HG03469 (cell line): Measurements from ENCODE around the gene NFASC.

Experiments used
- ATAC-seq: cut with Tn5 transposase; IDR thresholded peaks from one replicate; pipeline ENCODE4 v1.9.1; 2021; ENCODE audit warnings: mild to moderate bottlenecking, moderate library complexity, moderate number of reproducible peaks; ENCODE audit not compliant: unreplicated experiment

Gene NFASC

DNA sequence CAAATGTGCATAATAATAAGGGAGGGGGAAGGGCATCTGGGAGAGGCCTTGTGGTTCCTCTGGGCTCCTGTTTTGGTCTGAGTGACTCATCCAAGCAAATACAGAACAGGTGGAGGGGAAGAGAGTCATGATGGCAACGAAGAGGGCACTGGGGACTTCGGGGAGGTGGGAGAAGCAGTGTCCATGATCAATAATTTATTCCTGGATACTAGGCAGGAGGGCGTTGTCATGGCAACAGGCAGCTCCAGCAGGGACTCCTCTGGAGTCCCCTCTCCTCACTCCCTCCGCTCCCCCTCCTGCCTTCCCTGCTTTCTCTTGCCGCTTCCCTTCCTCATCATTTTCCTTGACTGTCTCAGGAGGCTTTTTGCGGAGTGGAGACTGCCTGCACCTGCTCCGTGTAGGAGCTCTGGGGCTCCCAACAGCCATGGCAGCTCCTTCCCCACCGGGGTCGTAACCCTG is 12.3 kb upstream of the NFASC start:
- ATAC-seq, result no peak

- no peak for ATAC-seq
Measured at GRCh38 chr1:204859861-204860267, 10.8 kb upstream of the NFASC start.

GRCh38 chr1:204863024-204863423 is 7.6 kb upstream of the NFASC start:
- ATAC-seq, result no peak

GRCh38 chr1:204863730-204864129 is 6.9 kb upstream of the NFASC start:
- ATAC-seq, result no peak

DNA sequence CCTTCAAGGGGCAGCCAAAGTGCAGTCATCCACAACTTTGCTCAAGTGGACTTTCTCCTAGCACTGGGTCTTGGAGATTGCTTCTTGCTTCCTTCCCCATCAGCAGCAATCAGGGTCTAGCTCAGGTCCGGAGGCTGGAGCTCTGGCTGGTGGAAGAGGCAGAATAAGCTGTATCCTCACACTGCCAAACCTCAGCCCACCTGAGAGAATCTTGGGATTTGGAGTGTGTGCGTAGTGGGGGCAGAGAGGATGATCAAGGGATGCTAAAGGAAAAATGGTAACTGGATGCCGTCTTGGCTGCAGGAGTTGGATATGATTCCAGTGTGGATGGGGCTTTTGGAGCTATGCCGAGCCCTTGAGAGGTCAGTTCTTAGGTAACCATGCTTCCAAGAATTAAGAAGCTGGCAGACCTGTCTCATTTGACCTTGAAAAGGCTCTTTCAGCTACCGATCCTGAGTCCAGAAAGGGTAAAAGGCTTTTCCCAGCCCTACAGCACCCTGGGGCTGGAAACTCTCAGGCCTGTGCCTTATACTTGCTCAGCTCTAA is 4.5 kb upstream of the NFASC start:
- no peak for ATAC-seq

DNA sequence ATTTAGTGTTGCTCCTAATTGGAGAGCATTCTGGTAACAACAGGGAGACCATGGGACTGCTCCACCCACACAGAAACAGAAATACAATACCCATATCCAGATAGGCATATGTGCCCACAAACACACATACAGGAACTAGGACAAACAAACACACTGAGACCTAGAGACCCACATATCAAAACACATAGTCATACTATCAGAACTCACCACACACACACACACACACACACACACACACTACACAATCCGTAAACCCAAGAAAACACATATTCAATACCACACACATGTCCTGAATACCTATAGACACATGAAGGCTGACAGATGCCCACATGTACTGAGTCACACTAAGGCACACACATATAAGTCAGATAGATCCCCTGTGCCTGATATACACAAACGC is 3.5 kb upstream of the NFASC start:
- no peak for ATAC-seq

DNA sequence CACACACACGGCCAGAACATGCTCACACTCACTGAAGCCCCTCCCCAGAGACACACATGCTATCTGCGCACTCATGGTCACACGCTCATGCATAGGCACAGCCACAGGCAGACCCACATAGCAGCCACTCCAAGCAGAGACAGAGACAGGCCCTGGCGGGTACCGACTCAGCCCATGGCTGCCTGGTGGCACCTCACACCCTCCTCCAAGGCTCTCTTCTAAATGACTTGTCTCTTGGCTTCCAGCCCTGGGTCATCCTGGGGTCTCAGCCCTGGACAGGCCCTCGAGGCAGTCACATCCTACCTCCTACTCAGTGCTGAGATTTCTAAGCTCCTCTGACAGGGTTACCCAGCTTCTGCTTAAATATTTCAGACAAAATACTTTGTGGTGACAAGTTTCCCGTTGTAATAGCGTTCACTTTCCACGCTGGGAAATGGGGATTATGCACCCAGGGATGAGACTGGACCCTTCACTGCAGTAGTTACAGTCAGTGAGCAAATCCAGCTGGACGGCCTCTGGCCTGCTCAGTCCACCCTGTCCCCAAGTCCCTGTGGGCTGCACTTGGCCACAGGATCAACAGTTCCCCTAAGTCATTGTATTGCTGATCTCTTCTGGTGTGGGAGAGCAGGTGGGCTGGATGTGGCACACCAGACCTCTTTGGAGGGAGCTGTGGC is 2.9 kb upstream of the NFASC start:
- ATAC-seq, result no peak

DNA sequence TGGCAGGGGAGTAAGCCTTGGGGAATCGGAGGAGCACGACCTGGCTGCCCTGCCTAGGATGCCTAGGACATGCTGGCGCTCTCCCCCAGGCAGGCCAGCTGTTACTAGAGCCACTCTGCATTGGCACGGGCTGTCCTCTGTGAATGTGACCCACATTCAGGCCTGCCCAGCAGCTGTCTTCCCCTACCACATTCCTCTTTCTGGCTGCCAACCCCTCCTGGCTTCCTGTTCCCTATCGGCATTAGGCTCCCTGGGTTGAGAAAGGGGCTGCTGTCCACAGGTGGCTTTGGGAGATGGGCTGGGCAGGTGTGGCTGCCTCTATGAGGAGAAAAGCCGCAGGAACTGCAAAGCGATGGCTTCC is 2.3 kb upstream of the NFASC start:
- ATAC-seq, result no peak

GRCh38 chr1:204869097-204869496 is 1.6 kb upstream of the NFASC start:
- no peak for ATAC-seq

DNA sequence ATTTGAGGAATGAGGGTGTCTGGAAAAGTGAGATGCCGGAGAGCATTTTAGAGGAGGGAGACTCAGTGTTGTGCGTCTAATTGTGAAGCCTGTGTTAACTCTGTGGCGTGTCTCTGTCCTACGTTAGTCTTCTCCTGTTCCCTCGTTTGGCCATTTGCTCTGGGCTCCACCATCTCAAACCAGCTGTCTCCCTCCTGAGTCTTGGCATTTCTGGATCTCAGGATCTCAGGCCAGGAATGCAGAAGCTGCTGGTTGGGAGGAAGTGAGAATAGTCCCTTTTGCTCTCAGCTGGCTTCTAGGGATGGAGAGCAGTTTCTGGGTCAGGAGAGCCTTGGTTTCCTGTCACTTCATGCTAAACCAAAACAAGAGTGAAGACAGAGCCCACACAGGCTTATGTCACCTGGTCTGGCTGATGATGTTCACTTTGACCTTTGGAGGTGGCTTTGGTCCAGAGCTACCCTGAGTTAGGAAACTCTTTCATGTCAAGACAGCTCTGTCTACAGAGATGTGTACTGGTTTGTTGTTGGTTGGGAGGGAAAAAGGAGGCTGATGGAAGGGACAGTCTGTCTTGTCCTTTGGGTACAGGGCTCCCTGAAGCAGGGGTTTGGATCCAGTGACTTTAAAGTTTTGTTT is 859 bp downstream of the NFASC start:
- ATAC-seq, result no peak

GRCh38 chr1:204872262-204872881 is 1.7 kb downstream of the NFASC start:
- no peak for ATAC-seq

- ATAC-seq, result no peak
Measured at GRCh38 chr1:204873176-204873575, 2.5 kb downstream of the NFASC start.

DNA sequence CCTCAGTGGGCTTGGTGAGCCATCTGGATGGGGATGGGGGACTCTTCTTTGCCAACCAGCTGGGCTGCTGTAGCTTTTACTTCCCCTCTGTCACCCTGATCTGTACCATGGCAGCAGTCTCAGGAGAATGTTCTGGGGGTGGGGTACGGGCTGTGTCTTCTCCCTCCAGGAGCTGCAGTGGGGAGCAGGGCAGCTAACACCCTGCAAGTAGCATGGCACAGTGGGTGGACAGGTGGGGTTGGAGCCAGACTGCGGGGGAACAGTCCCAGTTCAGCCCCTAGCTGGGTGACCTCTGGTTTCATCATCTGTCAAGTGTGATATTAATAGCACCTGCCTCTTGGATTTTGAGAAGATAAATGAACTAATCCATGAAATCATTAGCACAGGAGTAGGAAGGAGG is 3.1 kb downstream of the NFASC start:
- no peak for ATAC-seq

DNA sequence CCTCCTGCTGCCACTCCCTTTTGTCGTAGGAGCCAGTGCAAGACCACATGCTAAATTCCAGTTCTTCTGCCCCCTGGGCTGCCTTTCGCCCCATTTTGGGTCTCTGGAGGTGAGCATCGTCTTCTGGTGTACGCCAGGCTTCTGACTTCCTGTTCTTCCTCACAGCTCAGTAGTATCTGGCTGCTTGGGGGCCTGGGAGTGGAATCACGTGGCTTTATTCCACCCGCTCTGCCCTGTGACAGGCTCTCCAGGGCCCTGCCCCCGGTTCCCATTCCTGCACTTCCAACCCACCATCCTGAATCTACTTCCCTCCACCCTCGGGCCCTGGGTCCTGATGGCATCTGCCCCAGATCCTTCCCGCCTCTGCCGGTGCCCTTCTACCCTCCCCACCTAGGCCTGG is 3.6 kb downstream of the NFASC start:
- ATAC-seq, result no peak

DNA sequence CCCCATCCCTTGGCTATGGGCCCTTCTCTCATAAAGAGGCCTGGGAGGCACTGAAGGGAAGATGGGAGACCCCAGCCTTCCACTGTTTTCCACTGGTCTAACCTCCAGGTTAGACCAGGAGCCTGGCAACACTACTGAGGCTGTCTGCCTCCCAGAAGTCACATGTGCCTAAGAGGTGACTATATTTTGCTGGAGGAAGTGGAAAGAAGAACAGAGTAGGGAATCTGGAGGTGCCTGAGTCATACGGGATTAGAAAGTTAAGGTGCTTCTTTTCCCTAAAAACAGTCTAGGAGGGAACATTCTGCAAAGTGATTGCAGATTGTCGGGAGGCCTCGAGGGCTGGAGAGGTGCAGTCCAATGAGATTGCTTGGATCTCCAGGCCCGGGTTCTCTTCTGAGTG is 4.6 kb downstream of the NFASC start:
- no peak for ATAC-seq

DNA sequence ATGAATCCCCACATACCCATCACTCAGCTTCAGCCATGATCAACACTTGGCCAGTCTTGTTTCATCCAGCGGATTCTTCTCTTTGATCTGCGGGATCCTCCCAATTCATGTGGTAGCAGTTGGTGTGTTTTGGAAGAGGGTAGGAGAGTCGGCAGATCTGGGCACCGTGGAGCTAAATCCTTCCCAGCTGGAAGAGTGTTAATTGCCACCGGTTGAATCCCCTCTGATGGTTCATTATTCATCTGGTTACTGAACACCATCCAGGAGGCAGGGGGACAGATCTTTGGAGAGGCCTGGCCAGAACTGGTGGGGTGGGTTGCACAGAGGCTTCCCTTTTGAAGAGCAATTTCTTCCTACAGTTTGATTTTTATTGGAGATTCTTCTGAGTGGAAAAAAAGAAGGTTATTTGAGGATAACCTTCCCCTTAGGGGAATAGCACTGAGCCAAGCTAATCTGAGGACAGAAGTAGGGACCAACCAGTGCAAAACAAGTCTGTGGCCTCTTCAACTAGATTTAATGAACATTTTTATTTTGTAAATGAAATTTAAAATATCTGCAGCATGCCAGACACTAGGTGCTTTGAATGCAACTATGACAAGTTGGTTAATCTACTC is 8.1 kb downstream of the NFASC start:
- no peak for ATAC-seq

DNA sequence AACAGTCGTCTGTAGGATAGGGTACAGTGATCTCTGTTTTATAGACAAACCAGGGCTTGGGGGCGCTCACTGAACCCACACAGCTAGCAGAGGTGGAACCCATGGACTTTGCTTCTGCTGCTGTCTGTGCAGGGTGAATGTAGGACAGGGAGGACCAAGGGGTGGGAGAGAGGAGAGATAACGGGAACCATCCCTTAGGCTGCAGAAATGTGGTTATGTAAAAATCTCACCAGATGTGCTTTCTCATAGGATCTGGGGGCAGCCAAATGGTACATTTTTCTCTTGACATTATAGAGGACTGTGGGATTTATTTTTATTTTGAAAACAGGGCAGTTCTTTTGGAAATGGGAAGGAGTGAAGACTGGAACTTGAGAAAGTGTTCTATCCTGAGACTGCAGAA is 8.7 kb downstream of the NFASC start:
- ATAC-seq, result no peak

DNA sequence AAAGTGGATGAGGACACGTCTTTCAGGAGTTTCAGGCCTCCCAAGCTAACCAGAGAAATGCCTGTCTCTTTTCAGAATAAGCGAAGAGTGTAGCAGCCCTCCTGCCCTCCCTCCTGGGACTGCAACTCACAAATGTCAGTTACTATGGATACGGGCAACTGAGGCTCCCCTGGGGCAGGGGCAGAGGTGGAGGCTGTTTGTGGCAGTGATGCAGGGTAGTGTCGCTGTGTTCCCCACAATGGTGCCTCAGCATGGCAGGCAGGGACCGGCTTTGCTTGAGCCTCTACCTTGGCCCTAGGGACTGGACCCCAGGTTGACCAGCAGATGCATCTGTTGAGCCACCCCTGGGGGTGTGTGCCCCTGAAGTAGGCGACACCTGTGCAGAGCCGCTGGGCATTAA is 10.2 kb downstream of the NFASC start:
- ATAC-seq, result no peak

DNA sequence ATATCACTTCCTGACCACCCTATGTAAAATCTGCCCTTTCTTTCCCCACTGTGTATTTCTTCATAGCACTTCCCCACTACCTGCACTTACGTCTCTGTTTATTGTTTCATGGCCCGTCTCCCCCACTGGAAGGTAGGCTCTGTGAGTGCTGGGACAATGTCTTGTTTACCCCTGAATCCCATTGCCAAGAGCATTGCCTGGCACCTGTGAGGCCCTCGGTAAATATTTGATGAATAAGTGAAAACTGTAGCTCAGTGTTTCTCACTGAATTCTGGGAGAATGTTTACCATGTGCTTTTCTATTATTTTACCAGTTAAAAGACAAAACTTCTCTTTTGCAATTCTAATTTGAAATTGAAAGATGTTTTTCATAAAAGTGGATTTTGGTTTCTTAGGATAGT is 11.8 kb downstream of the NFASC start:
- ATAC-seq, result no peak

GRCh38 chr1:204883405-204883804 is 12.7 kb downstream of the NFASC start:
- ATAC-seq, result no peak

GRCh38 chr1:204885288-204885711 is 14.6 kb downstream of the NFASC start:
- no peak for ATAC-seq

DNA sequence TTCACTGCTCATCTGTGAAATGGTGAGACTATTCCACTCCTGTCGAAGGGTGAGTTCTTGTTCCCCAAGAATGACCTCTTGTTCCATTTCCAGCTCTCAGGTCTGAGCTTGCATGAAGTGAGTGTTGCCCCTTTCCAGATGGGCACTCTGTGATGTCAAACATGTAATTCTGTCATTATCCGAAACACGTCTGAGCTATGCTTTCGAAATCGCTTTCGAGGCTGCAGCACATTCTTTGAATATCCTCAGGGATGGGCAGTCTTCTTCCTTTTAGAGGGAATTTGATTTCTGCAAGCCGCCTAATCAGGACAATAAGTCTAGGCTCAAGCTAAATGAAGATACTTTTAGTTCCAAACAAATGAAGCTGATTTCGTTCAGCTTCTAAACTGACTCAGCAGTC is 15.1 kb downstream of the NFASC start:
- no peak for ATAC-seq
